GM12892 (cell line): ENCODE results near the gene CCDC141.

Experiments
- POLR2A ChIP-seq: IDR thresholded peaks from 2 replicates; pipeline ENCODE4 v1.6.1; 2011; ENCODE audit warnings: low read depth, low read length, control low read depth
- TAF1 ChIP-seq: IDR thresholded peaks from 2 replicates; pipeline ENCODE4 v1.6.1; 2011; ENCODE audit warnings: low read depth, mild to moderate bottlenecking, control low read depth, low read length, borderline replicate concordance

DNA sequence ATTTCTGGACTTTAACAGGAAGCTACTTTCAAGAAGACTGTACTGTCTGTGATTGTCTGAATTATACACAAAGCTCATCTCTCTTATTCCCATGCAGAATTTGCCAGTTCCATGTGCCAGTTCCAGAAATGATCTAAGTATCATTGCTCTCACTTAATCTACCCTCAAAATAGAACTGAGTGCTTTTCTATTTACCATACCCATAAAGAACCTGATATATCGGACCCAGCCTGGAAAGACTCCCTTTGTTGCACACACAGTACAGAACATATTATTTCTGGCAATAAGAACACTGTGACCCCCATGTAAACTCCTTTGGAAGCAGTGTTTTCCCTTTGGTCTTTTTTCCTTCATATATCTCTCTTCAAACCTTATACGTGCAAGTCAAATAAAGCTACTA is 140.4 kb downstream of the CCDC141 start:
- TF ChIP-seq POLR2A = no peak
- no peak for TF ChIP-seq TAF1
